AG08396 (cell line): ENCODE data around the gene DGKI.

Experiments used
- DNase-seq: peaks from one replicate; pipeline ENCODE4 v3.0.0; 2012; ENCODE audit warnings: low spot score, mixed read lengths

The DGKI gene

DNA sequence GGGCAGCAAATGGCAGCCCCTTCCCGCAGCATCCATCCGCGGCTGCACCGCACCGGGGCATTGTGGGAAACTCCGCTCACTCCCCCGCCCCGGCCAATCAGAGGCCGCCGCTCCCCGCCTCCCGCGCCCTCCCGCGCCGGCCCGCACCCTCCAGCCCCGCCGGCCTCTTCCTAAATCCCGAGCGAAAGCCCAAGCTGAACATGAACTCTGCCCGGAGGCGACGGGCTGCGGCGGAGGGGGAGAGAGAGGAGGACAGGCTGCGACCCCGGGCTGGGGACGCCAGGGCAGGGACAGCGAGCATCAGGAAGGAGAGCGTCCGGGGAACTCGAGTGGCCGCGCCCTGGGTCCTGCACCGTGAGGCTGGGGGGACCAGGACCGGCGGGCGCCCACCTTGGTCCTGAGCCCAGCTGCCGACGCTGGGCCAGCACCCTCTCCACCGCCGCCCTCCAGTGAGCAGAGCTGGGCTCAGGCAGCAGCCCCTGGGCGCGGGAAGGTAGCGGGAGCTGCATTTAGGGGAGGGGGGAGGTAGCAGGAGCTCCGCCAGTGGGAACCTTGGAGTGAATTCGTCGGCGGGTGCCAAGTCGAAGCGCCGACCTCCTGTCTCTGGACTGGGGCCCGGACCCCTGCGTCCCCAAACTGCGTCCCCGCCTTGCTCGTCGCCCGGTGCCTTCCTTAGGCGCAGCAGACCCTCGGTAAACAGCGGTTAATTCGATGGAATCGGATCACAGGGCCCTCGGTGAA is at the start of gene DGKI:
Gene DGKI, minus strand, starts transcription at position 148 of the 741 bp plus-strand sequence.
- DNase-seq = peak; percentile 79

DNA sequence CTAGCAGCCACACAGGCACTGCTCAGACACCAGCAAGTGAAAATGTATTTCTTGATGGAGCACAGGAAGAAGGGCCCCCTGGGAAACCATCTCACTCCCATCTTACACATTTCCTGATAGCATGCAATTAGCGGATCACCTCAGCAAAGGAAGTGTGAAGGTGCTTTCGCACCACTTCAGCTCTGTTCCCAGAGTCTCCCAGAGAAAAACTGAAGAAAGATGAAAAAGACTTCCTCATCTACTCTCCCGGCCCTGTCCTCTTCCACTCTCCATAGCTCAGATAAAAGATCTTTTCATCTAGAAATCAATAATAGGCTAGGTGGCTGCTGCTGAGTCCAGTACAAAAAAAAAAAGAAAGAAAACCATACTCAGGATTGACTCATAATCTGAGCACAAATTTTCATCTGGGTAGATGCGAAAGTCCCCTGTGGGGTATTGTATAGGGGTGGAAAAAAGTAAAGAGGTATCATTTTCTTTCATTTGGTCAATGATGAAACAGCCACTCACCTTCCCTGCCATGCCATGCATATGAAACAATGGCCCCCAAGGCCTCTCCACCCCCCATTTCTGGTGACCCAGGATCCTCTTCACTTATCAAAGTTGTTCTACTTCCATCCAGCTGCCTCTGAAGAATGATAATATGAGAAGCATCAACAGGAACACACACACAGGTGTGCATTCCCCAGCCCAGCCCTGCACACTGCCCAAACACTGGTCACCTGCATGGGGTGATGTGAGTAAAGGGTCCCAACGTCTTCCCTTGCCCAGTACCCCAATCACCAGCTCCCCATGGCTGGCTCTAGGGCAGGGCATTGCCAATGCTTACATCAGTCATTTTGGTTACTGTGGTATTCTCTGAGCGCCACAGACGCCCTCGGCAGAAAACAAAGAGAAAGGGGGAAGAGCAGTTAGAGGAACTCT is 48.8 kb upstream of the DGKI start:
- DNase-seq = no peak

DNA sequence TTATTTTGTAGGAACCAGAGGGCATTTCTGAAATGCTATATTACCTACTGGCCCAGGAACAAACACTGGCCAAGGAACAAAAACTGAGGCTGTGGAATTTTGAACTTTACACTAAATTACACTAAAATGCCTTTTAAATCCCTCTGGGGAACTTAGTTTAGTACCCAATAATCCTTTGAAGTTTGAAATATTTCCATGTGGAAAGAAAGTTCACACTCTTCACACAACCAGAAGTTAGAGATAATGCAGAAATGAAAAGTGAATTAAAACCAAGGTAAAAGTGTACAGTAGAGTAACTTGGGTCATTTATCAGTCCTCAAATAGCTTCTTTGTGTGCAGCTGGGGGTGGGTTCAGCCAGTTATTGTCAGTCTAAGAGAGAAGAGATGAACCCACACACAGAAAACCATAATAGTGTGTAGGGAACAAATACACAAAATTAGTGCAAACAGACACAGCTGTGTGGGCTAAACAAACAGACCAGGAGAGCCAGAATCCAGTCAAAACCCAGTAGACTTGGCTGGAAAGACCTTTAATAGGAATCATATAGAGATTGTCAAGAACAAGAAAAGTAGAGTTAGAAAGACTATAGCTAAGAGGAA is 46.5 kb upstream of the DGKI start:
- DNase-seq = no peak

DNA sequence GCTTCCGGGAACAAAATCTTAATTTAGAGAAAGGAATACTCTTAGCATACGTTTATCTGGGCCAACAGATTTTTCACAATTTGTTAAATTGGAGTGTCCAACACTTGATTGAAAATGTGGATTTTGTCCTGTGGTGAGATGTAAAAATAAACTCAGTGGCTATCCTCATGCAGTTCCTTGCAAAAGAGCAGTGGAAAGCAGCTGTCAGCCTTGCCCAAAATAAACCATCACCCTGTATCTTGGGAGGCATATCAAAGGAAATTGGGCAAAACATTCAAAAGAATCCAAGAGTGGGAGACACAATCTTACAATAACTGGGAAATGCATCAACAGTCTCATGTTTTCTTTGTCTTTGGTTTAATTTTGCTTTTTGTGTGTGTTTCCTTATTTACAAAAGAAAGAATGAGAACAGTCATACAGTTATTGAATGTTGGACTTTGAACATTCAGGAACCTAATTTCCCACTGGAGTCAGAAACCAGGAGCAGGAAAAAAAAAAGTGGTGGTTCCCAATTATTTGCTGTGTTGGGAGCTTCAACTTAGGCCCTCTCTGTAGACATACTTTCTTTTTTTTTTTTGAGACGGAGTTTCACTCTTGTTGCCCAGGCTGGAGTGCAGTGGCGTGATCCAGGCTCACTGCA is 44.4 kb upstream of the DGKI start:
- DNase-seq = no peak

DNA sequence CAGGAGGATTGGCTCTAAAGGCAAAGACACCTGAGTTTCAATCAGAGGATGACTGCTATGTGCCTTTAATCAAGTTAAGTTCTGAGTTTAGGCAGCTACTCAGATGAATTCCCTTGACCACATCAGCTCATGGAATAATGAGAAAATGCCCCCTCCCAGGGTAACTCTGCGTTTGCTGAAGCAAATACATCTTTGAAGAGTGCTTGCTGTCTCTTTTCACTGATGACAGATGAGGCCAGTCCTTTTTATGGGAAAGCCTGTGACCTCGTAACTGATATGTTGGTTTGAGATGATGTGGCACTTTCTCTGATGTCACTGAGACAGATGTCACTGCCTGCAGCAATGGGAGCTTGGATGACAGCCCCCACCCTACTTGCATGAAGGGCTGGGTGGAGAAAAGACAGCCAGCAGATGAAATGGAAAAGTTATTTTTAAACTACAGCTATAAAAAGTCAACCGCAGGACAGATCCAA is 43.7 kb upstream of the DGKI start:
- DNase-seq = no peak

DNA sequence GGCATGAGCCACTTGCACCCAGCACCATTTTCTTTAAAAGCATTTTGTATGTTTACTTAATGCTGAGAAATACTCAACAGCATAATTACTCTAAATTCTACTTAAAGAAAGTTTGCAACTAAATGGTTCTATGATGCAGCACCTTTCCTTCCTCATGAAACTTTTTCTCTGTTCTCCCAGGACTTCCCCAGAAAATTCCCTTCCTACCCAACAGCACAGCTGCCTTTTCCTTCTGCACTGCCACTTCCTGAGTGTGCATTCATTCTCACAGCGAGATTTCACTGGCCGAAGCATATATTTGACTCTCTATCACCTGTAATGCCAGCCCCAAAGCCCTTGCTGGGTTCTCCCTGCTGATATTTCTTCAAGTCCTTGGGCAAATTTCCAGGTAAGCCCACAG is 41.5 kb upstream of the DGKI start:
- no peak for DNase-seq

DNA sequence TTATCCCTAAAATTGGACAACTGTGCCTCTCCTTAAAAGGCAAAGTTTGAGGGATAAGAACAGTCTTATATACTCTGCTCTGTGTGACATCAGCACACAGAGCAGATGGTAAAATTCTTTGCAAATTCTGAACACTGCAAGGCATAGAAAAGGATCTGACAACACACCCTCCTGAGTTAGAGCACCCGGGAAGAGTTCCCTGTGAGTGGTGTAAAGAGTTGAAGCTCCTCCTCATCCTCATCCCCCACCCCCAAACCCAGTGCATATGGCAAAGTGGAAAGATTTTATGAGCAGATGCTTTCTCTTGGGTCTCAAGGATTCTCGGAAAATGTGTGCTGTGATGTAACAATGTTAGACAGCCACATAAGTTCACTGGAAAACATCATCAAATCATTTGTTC is 40.0 kb upstream of the DGKI start:
- DNase-seq = no peak

DNA sequence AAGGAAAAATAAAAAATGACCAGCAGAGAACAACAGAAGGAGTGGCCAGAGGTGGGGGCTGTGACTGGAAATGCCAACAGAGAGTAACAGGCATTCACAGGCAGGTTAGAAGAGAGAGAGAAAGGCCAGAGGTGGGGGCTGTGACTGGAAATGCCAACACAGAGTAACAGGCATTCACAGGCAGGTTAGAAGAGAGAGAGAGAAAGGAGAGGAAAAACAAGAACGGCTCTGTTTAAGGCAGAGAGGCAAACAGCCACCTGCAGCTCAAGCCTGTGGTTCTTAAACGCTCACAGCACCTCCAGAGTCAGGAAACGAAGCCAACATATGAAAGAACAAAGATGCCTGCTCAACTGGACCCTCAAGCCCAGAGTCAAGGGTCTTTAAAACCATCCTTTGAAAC is 39.5 kb upstream of the DGKI start:
- DNase-seq = no peak

DNA sequence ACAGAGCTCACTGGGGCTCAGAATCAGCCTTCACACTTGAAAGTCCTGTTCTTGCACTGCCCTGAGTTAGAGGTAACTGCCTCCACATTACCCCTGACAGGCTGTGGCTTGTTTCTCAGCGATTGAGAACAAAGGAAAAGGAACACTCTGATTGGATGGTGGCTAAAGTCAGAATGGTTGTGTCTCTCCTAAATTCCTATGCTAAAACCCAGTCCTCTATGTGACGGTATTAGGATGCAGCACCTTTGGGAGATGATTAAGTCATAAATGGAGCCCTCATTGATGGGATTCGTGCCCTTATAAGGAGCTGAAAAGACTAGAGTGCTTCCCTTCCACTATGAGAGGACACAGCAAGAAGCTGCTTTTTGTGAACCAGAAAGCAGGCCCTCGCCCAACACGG is 38.9 kb upstream of the DGKI start:
- DNase-seq = no peak

DNA sequence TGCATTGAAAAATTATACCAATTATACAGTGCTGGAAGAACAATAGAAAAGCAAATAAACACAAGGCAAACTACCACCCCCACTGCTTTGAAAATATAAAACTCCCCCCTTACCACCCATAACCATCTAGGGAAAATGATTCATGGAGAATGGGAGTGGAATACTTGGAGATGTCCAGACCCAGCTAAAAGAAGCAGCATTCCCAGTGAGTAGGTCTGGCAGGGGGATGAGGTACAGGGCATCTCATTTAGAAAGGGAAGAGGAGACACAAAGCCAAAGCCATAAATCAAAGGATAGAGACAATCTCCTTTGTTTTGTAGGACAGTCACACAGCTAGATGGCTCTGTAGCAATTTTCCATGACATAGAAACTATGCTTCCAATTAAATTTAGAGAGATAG is 36.0 kb upstream of the DGKI start:
- no peak for DNase-seq

DNA sequence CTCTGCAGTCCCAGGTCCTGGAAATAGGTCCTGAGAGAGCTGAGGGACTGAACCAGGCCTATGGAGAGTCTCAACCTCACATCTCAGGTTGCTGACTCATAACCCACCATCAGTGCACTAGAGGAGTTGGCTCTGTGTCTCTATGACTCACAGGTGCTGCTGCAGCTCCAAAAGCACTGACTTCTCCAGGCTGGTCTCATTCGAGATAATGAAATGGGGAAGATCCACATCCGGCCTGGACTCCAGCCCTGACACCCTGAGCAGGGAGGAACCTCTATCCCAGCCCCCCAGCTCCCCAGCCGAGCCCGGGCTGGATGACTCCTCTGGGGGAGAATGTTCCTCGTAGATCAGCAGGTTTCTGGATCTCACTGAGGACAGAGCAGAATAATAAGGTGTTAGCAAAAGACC is 35.5 kb upstream of the DGKI start:
- DNase-seq = peak; percentile 91

DNA sequence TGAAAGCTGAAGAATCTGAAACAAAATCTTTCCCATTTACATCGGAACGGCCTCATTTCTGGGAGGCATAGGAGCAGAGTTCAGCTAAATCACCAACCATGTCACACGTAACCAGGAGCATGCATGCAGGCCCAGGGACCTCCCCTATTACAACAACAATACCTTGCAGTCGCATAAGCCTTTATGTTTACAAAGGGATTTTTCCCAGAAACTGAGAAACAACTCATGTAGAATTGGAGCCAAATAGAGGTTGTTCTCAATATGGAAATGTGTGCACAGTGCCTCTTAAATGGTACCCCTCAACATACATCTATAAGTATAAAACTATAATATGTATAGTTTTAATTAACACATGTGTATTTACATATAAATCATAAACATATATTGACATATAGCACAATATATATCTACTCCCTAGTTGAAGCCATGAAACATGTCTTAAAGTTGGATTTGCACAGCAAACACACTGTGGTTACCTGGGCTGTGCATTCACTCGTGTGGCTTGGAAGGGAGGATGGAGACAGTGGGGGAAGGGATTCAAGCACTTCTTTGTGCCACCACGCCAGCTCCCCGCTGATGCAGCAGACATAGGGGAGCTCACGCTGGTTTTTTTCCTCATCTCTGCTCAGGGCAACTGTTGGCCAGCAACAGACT is 35.0 kb upstream of the DGKI start:
- no peak for DNase-seq

DNA sequence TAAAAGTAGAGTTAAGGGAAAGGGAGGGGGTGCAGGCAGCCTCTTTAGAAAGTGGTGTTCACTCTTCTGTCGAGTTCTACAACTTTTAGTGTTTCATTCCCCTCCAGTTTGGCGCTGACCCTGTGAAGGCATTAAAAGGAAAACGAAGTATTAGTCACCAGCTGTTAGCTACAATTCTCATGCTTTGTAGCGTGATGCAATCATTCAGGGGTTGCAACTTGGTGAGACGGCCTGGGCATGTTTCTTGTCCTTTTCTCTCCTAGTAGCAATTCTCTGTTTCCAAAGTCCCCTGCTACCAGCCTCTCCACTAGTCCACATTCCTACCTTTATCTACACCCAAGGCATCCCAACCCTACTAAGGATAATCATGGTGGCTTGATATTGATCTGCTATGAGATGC is 33.7 kb upstream of the DGKI start:
- DNase-seq = no peak

DNA sequence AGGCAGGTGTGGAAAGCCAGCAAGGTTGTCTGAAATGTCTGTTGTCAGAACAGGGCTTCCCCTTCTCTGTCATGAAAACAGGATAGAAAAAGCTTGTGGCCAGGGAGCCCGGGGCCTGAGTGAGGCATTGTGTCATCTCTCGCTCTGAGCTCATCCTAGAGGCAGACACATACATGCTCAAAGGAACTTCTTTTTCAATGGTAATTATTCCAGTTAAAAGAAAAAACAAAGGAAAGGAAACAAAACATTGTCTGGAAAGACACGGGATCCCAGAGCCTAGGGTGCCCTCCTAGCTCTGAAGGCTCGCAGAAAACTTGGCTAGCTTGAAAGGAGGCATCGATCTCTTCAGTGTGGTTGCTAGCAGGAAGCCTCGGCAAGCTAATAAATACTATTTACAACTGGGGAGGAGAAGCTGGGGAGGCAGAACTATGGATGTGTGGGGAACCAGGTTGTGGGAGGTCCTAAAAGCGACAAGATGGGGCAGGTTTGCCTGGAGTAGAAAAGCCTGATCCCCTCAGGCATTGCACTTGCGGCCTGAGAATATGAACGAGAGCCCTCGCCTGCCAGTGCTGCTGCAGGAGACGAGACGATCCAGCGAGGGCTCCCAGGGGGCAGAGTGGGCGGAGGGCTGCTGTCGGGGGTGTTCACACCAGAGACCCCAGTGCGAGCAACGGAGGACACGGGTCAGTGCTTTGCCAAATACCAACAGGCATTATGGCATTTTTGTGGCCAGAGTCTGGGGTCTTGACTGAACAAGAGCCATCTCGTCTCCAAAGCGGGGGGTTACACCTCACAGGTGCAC is 32.8 kb upstream of the DGKI start:
- DNase-seq = peak; percentile 25

DNA sequence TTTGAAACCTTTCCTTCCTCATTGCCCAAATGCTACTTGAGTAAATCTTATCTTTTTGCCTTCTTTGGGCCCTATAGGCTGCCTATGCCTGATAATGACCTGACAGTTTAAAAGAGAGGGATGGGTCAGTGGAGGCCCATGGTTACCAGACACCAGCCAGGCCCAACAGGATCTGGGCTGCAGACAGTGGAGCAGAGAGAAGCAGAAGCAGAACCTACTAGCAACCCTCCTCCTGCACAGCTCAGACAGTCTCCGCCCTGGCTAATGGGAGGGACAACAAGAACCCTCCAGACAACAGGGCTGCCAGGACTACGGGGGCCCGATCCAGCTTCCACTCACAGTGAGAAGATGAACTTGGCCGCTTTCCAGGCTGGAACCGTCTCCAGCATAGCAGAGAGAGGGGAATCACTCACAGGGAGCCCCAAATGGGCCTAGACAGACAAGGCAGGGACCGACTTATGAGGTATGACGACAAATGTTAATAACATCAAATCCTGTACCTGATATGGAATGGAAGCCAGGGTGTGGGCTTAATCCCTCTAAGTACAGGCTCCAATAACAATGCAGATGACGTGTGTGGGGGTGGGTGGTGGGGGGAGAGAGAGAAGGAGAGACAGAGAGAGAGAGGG is 31.7 kb upstream of the DGKI start:
- DNase-seq = no peak

DNA sequence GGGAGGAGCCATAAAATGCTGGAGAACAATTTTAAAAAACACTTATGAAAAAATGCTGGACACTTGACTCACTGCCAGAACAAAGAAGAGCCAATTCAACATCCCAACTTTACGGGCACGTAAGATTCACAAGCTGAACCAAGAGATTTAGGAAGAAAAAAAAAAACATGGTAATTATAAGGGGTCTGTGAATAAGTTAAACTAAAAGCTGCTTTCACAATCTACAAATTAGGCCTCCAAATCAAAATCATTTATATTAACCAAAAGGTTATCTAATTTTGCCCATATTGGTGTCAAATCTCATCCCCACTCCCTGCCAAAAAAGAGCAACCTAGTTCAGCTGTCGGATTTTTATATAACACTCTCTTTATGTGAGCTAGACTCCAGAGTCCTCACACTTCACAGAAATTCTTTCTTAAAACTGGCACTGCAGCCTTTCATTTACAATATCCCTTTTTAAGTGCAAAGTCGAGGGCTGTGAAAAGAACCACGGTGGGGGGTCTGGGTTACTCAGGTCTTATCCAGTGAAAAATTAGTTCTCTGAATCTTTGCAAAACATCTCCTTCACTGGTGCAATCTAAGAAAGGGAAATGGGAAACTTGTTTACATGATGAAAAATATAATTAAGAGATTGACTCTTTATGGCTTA is 30.4 kb upstream of the DGKI start:
- DNase-seq = no peak

DNA sequence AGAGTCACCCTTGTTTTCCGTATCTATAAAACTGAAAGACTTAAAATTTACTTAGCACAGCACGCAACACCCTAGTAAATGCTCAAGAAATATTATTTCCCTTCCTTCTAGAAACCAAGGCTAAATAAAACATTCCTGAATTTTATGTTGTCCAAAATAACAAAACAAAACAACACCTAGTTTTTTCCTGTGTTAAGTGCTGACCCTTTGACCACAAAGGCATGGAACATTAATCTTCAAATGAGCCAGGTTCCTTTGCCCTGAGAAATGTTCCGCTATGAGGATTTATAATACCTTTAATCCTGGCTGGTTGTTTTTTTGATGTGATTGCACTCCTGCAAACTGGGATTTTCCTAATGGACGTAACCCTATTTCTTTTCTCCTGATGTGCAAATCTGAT is 29.0 kb upstream of the DGKI start:
- no peak for DNase-seq

DNA sequence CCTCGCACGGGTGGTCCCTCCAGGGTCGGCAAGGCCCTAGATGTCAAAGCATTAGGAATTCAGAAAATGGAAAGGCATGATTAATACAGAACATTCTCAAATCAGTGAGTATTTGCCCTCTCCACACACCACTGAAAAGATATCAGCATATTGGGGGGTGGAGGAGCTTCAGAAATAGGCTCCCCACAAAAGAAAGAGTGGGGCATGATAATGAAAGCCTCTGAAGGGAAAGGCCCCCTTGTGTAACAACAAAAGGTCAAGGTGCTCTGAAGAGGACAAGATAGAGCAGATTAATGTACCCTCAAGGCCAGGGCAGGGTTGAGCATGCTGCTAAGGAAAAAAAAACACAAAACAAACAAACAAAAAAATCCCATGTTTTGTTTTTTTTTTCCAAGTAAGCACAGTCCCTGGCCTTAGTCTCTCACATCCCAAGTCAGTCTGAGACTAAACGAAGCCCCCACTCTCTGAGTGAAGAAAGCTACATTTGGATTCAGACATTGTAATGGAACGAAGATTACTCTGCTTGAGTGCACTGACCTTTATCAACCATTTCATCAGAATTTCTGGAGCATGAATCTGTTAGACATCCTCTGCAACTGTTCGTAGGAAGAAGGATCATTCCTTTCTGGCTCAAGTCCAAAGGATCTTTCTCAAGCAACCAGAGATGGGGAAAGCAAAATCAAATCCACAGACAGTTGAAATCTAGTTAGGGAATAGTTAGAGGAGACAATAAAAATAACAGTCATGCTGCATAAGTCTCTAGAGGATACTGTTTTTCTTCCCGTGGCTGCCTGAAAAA is 27.4 kb upstream of the DGKI start:
- DNase-seq = peak; percentile 28

DNA sequence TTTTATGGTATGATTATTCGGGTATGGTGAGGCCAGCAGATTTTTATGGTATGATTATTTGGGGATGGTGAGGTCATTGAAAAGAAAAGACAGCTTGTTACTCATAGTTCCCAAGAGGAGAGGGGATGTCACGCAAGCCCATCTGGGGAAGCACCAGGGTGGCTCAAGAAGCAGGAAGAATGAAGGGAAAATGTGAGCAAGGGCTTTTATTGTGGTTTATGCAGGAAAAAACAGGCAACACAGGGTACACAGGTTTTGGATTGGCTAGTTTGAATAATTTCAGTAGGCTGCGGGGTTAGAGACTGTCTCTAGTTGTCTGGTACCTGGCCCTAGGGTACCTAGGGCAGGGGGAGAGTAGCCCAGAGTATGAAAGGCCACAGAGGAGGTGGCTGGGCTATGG is 26.8 kb upstream of the DGKI start:
- no peak for DNase-seq
